NCI-H146 treated with DMSO at 0.1 percent for 48 hours (cell line): Measurements from ENCODE around the gene VTI1A.

Source experiments
- DNase-seq: peaks from one replicate; lab custom pipeline; 2025; ENCODE audit not compliant: unreplicated experiment; lab: John Stamatoyannopoulos, UW

Gene VTI1A

GRCh38 chr10:112672706-112673105, 225.7 kb downstream of the VTI1A start:
- no peak for DNase-seq

- no peak for DNase-seq
Measured at GRCh38 chr10:112675560-112676083, 228.6 kb downstream of the VTI1A start.

GRCh38 chr10:112677689-112678088, 230.7 kb downstream of the VTI1A start:
- peak; percentile 69 for DNase-seq

GRCh38 chr10:112678581-112678980, 231.6 kb downstream of the VTI1A start:
- DNase-seq = peak; percentile 64

- DNase-seq = no peak
Measured at GRCh38 chr10:112678987-112679386, 232.0 kb downstream of the VTI1A start.

GRCh38 chr10:112679392-112679791, 232.4 kb downstream of the VTI1A start:
- no peak for DNase-seq

GRCh38 chr10:112680586-112680985, 233.6 kb downstream of the VTI1A start:
- no peak for DNase-seq

GRCh38 chr10:112687647-112688046, 240.6 kb downstream of the VTI1A start:
- no peak for DNase-seq

- DNase-seq = no peak
Measured at GRCh38 chr10:112689327-112690072, 242.5 kb downstream of the VTI1A start.

- peak; percentile 18 for DNase-seq
Measured at GRCh38 chr10:112695539-112695938, 248.5 kb downstream of the VTI1A start.

- no peak for DNase-seq
Measured at GRCh38 chr10:112696592-112696991, 249.6 kb downstream of the VTI1A start.

- no peak for DNase-seq
Measured at GRCh38 chr10:112698133-112698817, 251.3 kb downstream of the VTI1A start.

- no peak for DNase-seq
Measured at GRCh38 chr10:112698818-112699164, 251.8 kb downstream of the VTI1A start.

- DNase-seq = no peak
Measured at GRCh38 chr10:112700215-112700671, 253.2 kb downstream of the VTI1A start.

- no peak for DNase-seq
Measured at GRCh38 chr10:112701211-112701877, 254.3 kb downstream of the VTI1A start.

GRCh38 chr10:112701878-112702255, 254.9 kb downstream of the VTI1A start:
- DNase-seq = no peak

GRCh38 chr10:112706577-112706976, 259.6 kb downstream of the VTI1A start:
- DNase-seq = no peak

- DNase-seq = no peak
Measured at GRCh38 chr10:112708461-112708860, 261.4 kb downstream of the VTI1A start.

- DNase-seq = no peak
Measured at GRCh38 chr10:112710528-112710927, 263.5 kb downstream of the VTI1A start.

GRCh38 chr10:112711366-112711765, 264.4 kb downstream of the VTI1A start:
- no peak for DNase-seq

GRCh38 chr10:112712536-112712935, 265.5 kb downstream of the VTI1A start:
- no peak for DNase-seq

GRCh38 chr10:112713411-112713810, 266.4 kb downstream of the VTI1A start:
- DNase-seq = no peak
